Esophagus squamous epithelium (tissue), 4 donors: Measurements from ENCODE around the gene TUBA4B.

Experiments
- POLR2A ChIP-seq, 4 donors: fragments of 450-650 bp; IDR thresholded peaks; one replicate each; pipeline ENCODE4 v1.6.1; 2017; ENCODE audit warnings: antibody characterized with exemption in 4 of 4, mild to moderate bottlenecking in 4 of 4, moderate library complexity in 3 of 4
- TF ChIP-seq, protein P1 (sequence below), 6 experiments: fragments of 450-650 bp in 4 of 6; fragments of 200-600 bp in 2 of 6; sonication (generic) in 2 of 6; IDR thresholded peaks; one replicate each; pipeline ENCODE4 v1.5.1; 2016 to 2019; ENCODE audit warnings: antibody characterized with exemption in 6 of 6, mild to moderate bottlenecking in 4 of 6, moderate library complexity in 4 of 6

GRCh38 chr2:219272356-219272755 is 19.3 kb downstream of the TUBA4B start:
- TF ChIP-seq, protein P1, sequence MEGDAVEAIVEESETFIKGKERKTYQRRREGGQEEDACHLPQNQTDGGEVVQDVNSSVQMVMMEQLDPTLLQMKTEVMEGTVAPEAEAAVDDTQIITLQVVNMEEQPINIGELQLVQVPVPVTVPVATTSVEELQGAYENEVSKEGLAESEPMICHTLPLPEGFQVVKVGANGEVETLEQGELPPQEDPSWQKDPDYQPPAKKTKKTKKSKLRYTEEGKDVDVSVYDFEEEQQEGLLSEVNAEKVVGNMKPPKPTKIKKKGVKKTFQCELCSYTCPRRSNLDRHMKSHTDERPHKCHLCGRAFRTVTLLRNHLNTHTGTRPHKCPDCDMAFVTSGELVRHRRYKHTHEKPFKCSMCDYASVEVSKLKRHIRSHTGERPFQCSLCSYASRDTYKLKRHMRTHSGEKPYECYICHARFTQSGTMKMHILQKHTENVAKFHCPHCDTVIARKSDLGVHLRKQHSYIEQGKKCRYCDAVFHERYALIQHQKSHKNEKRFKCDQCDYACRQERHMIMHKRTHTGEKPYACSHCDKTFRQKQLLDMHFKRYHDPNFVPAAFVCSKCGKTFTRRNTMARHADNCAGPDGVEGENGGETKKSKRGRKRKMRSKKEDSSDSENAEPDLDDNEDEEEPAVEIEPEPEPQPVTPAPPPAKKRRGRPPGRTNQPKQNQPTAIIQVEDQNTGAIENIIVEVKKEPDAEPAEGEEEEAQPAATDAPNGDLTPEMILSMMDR (IDR thresholded peaks at IDR 0.05): no peak
- TF ChIP-seq POLR2A (IDR thresholded peaks at IDR 0.05): no peak
